Measurements from ENCODE around the gene SEC16A. TPM values are rescaled to one million over a fixed set of nuclear protein-coding genes. Genes with fewer than 3 reads are reported as not detected.
A peak's percentile ranks its signal among the peaks of the same experiment; 100 is the strongest.

SEC16A gene
- total RNA-seq, 6 experiments from 2014 or later = 46.9 to 108 (median 72.0) TPM

GRCh38 chr9:136419092-136419420 is 63.8 kb downstream of the SEC16A start:
- no peaks in the 10 kb centered on the region for H3K27me3 ChIP-seq
- H3K4me3 ChIP-seq = no peak overlapping the region
- peaks cover 5 to 87% (median 47%) of the 10 kb centered on the region in 4 donors for H3K36me3 ChIP-seq
- TF ChIP-seq CTCF (IDR thresholded peaks at IDR 0.05) = no peak
- WGBS (ENCODE audit: insufficient coverage, low coverage, low lambda C conversion rate, missing lambda C conversion rate) = 100% methylated on average over 2 of the region's 12 CpGs
- DNase-seq = no peak
- peak overlapping the region in 2 of 3 donors; percentile 71 to 91 for H3K27ac ChIP-seq
- peaks cover 0 to 8% (median 2%) of the 10 kb centered on the region in 4 donors for H3K4me1 ChIP-seq
- no peaks in the 10 kb centered on the region for H3K9me3 ChIP-seq
- ATAC-seq = no peak
- intact Hi-C loops (cut with DNase I) = no loop called here

GRCh38 chr9:136418182-136419091 is 64.4 kb downstream of the SEC16A start:
- intact Hi-C loops (cut with DNase I) = no loop called here
- no peaks in the 10 kb centered on the region for H3K9me3 ChIP-seq
- peak overlapping the region; percentile 21 to 91 (median 71) for H3K27ac ChIP-seq
- peak; percentile 92 to 96 (median 92) for ATAC-seq
- no peak overlapping the region for H3K4me3 ChIP-seq
- H3K27me3 ChIP-seq = no peaks in the 10 kb centered on the region
- TF ChIP-seq CTCF (IDR thresholded peaks at IDR 0.05) (no peak), POLR2A (IDR thresholded peaks at IDR 0.05) (peak; percentile 40)
- peaks cover 5 to 87% (median 46%) of the 10 kb centered on the region in 4 donors for H3K36me3 ChIP-seq
- peak; percentile 94 to 96 (median 95) for DNase-seq
- H3K4me1 ChIP-seq = peaks cover 0 to 8% (median 2%) of the 10 kb centered on the region in 4 donors
- 91% methylated on average over 8 of the region's 48 CpGs for WGBS (ENCODE audit: insufficient coverage, low coverage, low lambda C conversion rate, missing lambda C conversion rate)

GRCh38 chr9:136416914-136417313 is 65.9 kb downstream of the SEC16A start:
- no peaks in the 10 kb centered on the region for H3K27me3 ChIP-seq
- no peaks in the 10 kb centered on the region for H3K9me3 ChIP-seq
- WGBS (ENCODE audit: insufficient coverage, low coverage, low lambda C conversion rate, missing lambda C conversion rate) = 79% methylated on average over 4 of the region's 19 CpGs
- DNase-seq (no peak), ATAC-seq (no peak)
- no peak for TF ChIP-seq CTCF (IDR thresholded peaks at IDR 0.05)
- no peak for TF ChIP-seq POLR2A (IDR thresholded peaks at IDR 0.05)
- H3K4me1 ChIP-seq = peaks cover 0 to 8% (median 2%) of the 10 kb centered on the region in 4 donors
- H3K27ac ChIP-seq = peak overlapping the region in 1 of 3 donors; percentile 70
- no peak overlapping the region for H3K4me3 ChIP-seq
- intact Hi-C loops (cut with DNase I) = no loop called here
- peaks cover 5 to 86% (median 43%) of the 10 kb centered on the region in 4 donors for H3K36me3 ChIP-seq

GRCh38 chr9:136416427-136416826 is 66.4 kb downstream of the SEC16A start:
- DNase-seq = no peak
- no peak overlapping the region for H3K27ac ChIP-seq
- peaks cover 5 to 82% (median 40%) of the 10 kb centered on the region in 4 donors for H3K36me3 ChIP-seq
- no peaks in the 10 kb centered on the region for H3K9me3 ChIP-seq
- intact Hi-C loops (cut with DNase I) = no loop called here
- ATAC-seq = no peak
- TF ChIP-seq CTCF (IDR thresholded peaks at IDR 0.05) (no peak), POLR2A (IDR thresholded peaks at IDR 0.05) (no peak)
- H3K4me3 ChIP-seq = no peak overlapping the region
- 92% methylated on average over 8 of the region's 8 CpGs for WGBS (ENCODE audit: insufficient coverage, low coverage, low lambda C conversion rate, missing lambda C conversion rate)
- no peaks in the 10 kb centered on the region for H3K27me3 ChIP-seq
- H3K4me1 ChIP-seq = peaks cover 0 to 13% (median 5%) of the 10 kb centered on the region in 4 donors
